Left lung (tissue), 10 donors: ENCODE measurements around the gene BHLHE41. TPM values are rescaled to one million over a fixed set of nuclear protein-coding genes. Genes with fewer than 3 reads are reported as not detected.

ENCODE experiments used
- ATAC-seq: fragments of 200-7000 bp; cut with Tn5 transposase; one replicate; pipeline ENCODE4 v1.9.1; 2020; ENCODE audit warnings: moderate library complexity
- DNase-seq, 4 donors: peaks; one replicate each; pipeline ENCODE4 v3.0.0-alpha.2; 2013 to 2020
- H3K27ac ChIP-seq, 2 donors: fragments of 200-600 bp; sonication (generic) in 1 of 2; one replicate each; pipeline versions ENCODE4 v1.5.0 to v1.8.0; 2020 to 2021
- H3K27me3 ChIP-seq, 2 donors: fragments of 200-600 bp; sonication (generic) in 1 of 2; one replicate each; pipeline versions ENCODE4 v1.5.0 to v1.8.0; 2020 to 2021
- H3K36me3 ChIP-seq, 2 donors: fragments of 200-600 bp; sonication (generic) in 1 of 2; one replicate each; pipeline versions ENCODE4 v1.5.0 to v1.8.0; 2020 to 2021
- H3K4me1 ChIP-seq, 2 donors: fragments of 200-600 bp; one replicate each; pipeline ENCODE4 v1.8.0; 2021
- H3K4me3 ChIP-seq, 2 donors: fragments of 200-600 bp; sonication (generic) in 1 of 2; one replicate each; pipeline versions ENCODE4 v1.5.0 to v1.8.0; 2020 to 2021; ENCODE audit warnings: mild to moderate bottlenecking in 1 of 2
- H3K9me3 ChIP-seq, 2 donors: fragments of 200-600 bp; sonication (generic) in 1 of 2; one replicate each; pipeline versions ENCODE4 v1.5.0 to v1.8.0; 2020 to 2021
- intact Hi-C, 2 donors: fragments of 100-400 bp; cut with DNase I; formaldehyde crosslinking; loops; one replicate each; pipeline versions ENCODE4 v1.11.2 to v1.14.2; 2022
- polyA plus RNA-seq, 6 donors: library from polyadenylated mRNA; unstranded; fragments of 120-200 nt; gene quantifications; one replicate each; pipeline ENCODE4 v1.2.1, GENCODE V29; 2013; ENCODE audit not compliant: insufficient read length in 6 of 6
- total RNA-seq, 2 donors: library from RNA; stranded (reverse); fragmentation: NEBNext Ultra II Directional; extraction: Animal tissue kit (Norgen Biotek cat#: 25700); gene quantifications; one replicate each; pipeline ENCODE4 v1.2.1, GENCODE V29; 2021
- TF ChIP-seq, protein P1 (sequence below), 2 donors: fragments of 200-600 bp; sonication (generic) in 1 of 2; IDR thresholded peaks; one replicate each; pipeline versions ENCODE4 v1.5.0 to v1.8.0; 2021; ENCODE audit warnings: antibody characterized with exemption in 2 of 2
- donor health status: DM: no; HTN: yes; CAD: no.
- donor health status: DM: no; HTN: no; CAD: no.

The BHLHE41 gene
- total and polyA plus RNA-seq, 8 donors, result 0.52 to 25.8 (median 0.97) TPM

- Histone ChIP-seq H3K4me3 (no peak overlapping the region), H3K27me3 (no peaks in the 10 kb centered on the region), H3K9me3 (no peaks in the 10 kb centered on the region), H3K36me3 (no peaks in the 10 kb centered on the region), H3K27ac (no peak overlapping the region), H3K4me1 (peaks cover 0 to 3% of the 10 kb centered on the region in 2 donors)
- TF ChIP-seq, protein P1, sequence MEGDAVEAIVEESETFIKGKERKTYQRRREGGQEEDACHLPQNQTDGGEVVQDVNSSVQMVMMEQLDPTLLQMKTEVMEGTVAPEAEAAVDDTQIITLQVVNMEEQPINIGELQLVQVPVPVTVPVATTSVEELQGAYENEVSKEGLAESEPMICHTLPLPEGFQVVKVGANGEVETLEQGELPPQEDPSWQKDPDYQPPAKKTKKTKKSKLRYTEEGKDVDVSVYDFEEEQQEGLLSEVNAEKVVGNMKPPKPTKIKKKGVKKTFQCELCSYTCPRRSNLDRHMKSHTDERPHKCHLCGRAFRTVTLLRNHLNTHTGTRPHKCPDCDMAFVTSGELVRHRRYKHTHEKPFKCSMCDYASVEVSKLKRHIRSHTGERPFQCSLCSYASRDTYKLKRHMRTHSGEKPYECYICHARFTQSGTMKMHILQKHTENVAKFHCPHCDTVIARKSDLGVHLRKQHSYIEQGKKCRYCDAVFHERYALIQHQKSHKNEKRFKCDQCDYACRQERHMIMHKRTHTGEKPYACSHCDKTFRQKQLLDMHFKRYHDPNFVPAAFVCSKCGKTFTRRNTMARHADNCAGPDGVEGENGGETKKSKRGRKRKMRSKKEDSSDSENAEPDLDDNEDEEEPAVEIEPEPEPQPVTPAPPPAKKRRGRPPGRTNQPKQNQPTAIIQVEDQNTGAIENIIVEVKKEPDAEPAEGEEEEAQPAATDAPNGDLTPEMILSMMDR (IDR thresholded peaks at IDR 0.05), result no peak
- intact Hi-C loops, result no loop called here
- DNase-seq (no peak), ATAC-seq (no peak)
Measured at GRCh38 chr12:26102953-26103352, 21.9 kb downstream of the BHLHE41 start.

DNA sequence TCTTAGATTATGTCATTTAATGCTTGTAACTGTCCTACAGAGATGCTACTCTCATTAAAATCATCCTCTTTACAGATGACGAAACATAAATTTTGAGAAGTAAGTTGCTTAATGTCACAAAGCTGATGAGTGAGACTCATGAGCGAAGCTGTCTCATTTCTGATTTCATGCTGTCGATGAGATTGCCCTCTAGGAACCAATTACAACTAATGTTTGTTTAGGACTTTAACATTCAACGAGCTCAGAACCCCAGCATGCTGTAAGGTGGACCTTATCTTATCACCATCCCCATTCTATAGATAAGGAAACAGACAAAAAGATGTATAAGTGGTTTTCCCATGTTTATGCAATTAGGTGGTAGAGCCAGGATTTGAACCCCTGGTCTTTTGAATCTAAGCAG, 23.1 kb downstream of the BHLHE41 start:
- no peak for DNase-seq
- H3K4me3 ChIP-seq, result no peak overlapping the region
- H3K27ac ChIP-seq, result no peak overlapping the region
- ATAC-seq, result no peak
- TF ChIP-seq, protein P1 (IDR thresholded peaks at IDR 0.05), result no peak
- H3K36me3 ChIP-seq, result no peaks in the 10 kb centered on the region
- no peaks in the 10 kb centered on the region for H3K9me3 ChIP-seq
- intact Hi-C loops, result no loop called here
- H3K27me3 ChIP-seq, result no peaks in the 10 kb centered on the region
- H3K4me1 ChIP-seq, result peaks cover 0 to 3% of the 10 kb centered on the region in 2 donors

DNA sequence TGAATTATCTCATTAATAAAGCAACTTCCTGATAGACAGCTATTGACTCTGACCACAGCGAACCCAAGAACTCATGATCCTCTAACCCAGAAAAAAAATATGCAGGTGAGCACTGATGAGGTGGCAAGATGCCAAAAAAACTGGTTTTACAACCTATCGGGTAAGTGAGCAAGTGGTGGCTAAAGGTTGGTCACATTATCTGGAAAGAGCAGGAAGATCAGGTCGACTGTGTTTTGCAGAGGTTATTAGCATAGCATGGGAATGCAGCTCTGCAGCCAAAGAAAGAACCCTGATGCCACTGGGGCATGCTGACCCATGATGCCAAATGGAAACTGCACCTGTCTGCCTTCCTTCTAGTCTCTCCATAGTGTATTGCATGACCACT, 23.5 kb downstream of the BHLHE41 start:
- Histone ChIP-seq H3K27ac (no peak overlapping the region), H3K4me1 (peaks cover 0 to 3% of the 10 kb centered on the region in 2 donors), H3K9me3 (no peaks in the 10 kb centered on the region), H3K36me3 (no peaks in the 10 kb centered on the region), H3K4me3 (no peak overlapping the region), H3K27me3 (no peaks in the 10 kb centered on the region)
- intact Hi-C loops, result no loop called here
- TF ChIP-seq, protein P1 (IDR thresholded peaks at IDR 0.05), result no peak
- DNase-seq (peak in 1 of 4 donors; percentile 78), ATAC-seq (peak; percentile 69)

DNA sequence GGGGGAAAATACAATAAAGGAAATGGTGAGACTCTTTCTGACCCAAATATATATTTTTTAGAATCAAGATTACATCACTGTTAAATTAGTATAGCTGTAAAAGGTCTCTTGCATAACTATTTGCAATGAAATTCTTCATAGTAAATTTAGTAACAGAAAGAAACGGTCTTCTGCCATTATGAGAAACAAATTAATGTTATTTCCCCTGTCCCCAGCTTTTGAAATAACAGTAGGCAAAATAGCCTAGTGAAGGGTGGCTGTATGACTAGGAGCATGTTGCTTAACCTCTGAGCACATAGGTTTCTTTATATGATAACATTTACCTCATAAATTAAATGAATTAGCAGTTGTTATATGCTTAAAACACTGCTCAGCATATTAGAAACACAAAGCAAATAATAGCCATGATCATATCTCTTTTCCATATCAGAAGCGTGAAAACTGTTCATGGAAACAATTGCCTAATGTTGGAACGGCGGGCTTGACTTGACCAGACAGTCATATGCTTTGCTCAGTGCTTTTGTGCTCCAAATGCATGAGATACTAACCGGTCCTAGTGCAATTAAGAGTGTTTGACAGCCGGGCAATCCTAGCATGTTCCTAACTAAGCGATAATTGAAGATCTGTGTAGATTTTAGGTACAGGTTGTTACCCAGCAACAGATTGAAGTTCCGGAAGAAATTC, 24.0 kb downstream of the BHLHE41 start:
- no peak overlapping the region for H3K27ac ChIP-seq

More for the DNA sequence above, 24.0 kb downstream of the BHLHE41 start:
- Histone ChIP-seq H3K4me1 (peaks cover 0 to 3% of the 10 kb centered on the region in 2 donors), H3K4me3 (no peak overlapping the region), H3K27me3 (no peaks in the 10 kb centered on the region), H3K36me3 (no peaks in the 10 kb centered on the region), H3K9me3 (no peaks in the 10 kb centered on the region)
- TF ChIP-seq, protein P1 (IDR thresholded peaks at IDR 0.05), result no peak
- DNase-seq (no peak), ATAC-seq (peak; percentile 18)
- intact Hi-C loops, result no loop called here
